ENCODE results near the gene SCN10A.

Gene SCN10A

GRCh38 chr3:38717355-38718240 is 98.4 kb downstream of the SCN10A start:
- DNase-seq: no peak

- DNase-seq: no peak
Observed at GRCh38 chr3:38713121-38713520, 102.9 kb downstream of the SCN10A start.

- DNase-seq: no peak
Observed at GRCh38 chr3:38711321-38711720, 104.7 kb downstream of the SCN10A start.

GRCh38 chr3:38707730-38708129 is 108.3 kb downstream of the SCN10A start:
- no peak for DNase-seq

- no peak for DNase-seq
Observed at GRCh38 chr3:38706961-38707360, 109.1 kb downstream of the SCN10A start.

- DNase-seq: no peak
Observed at GRCh38 chr3:38702231-38702630, 113.8 kb downstream of the SCN10A start.

- DNase-seq: no peak
Observed at GRCh38 chr3:38698760-38699159, 117.3 kb downstream of the SCN10A start.

GRCh38 chr3:38698061-38698460 is 118.0 kb downstream of the SCN10A start:
- DNase-seq: no peak

DNA sequence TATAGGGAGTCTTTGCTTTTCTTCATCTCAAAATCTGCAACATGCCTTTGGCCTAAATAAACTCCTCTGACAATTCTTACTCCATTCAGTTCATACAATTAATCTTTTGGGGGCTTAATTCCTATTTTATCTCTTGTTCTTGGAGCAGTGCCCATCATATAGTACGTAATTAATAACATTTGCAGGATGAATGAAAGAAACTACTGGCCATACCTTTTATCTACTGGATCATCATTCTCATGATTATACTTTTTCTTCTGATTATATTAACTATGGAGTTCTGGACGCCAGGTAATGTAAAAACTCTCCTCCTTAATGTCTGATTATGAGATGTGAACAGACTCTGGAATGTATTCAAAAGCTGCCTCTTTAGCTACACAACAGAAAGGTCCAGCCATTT is 120.0 kb downstream of the SCN10A start:
- DNase-seq: no peak

- no peak for DNase-seq
Observed at GRCh38 chr3:38690185-38690584, 125.8 kb downstream of the SCN10A start.

DNA sequence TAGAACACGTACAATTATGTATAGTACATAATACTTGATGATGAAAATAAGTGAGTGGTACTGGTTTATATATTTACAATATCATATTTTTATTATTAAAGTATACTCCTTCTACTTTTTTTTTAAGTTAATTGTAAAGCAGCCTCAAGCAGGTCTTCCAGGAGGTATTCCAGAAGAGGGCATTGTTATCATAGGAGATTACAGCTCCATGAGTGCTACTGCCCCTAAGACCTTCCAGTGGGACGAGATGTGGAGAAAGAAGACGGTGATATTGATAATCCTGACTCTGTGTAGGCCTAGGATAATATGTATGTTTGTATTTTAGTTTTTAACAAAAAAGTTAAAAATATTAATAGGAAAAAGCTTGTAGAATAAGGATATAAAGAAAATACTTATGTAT is 126.2 kb downstream of the SCN10A start:
- DNase-seq: no peak

GRCh38 chr3:38689346-38689745 is 126.7 kb downstream of the SCN10A start:
- DNase-seq: no peak

DNA sequence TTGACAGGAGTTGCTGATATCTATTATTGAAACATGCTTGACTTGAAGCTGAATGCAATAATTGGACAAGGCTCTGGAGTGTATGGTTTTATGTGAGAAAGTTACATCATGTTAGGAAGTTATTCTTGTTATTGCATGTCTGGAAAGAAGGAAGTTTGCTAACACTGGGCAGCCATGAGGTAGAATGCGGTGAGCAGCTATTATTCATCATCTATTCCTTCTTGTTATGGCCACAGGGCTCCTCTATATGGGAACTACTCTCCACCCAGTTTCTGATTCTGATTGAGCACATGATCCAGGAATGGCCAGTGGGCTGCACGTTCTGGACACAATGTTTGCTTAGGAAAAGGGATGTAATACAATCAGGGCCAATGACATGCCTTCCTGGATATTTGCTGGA is 128.7 kb downstream of the SCN10A start:
- no peak for DNase-seq

DNA sequence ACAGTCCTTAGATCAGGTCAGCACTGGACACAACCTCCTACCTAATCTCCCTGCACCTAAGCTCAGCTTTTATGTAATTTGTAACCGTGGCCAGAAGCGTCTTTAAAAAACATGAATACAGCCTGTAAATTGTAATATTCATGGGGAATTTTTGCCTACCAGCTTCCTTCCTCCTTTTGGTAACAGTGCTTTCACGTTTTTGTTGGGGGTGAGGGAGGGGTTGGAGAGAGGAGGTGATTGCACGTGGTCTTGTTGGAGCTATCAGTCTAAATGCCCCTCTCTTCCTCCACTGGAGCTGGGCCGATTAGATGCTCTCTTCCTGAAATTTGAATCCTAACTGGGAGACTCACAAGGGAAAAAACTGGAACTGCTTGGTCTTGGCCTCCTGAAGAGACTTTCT is 131.5 kb downstream of the SCN10A start:
- no peak for DNase-seq

GRCh38 chr3:38669668-38670067 is 146.3 kb downstream of the SCN10A start:
- no peak for DNase-seq

GRCh38 chr3:38662544-38662943 is 153.5 kb downstream of the SCN10A start:
- DNase-seq: no peak

- DNase-seq: no peak
Observed at GRCh38 chr3:38658841-38659240, 157.2 kb downstream of the SCN10A start.

GRCh38 chr3:38657369-38657768 is 158.6 kb downstream of the SCN10A start:
- no peak for DNase-seq

DNA sequence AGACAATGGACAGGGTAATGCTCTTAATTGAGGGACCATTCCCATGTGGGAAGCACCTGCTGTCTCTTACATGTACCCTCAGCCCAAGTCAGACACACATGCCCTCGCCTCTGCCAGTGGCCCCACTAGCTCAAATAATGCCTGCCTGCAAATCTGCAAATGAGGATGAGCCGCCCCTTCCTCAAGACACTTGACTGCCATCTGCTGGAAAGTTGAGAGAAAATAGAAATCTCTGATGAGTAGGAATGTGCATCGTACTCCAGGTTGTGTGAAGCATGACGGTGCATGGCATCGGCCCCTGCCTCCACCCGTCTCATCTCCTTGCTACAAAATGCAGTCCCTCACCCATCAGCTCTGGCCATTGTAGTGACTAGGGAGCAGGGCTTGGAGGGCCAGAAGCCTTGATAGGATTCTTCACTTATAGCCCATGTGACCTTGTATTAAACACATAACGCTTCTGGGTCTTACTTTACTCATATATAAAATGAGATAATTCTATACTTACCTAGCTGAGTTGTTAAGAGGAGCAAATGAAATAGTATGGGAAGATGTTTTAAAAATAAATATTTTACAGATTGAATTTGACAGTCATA is 160.2 kb downstream of the SCN10A start:
- no peak for DNase-seq

- no peak for DNase-seq
Observed at GRCh38 chr3:38653685-38654537, 162.1 kb downstream of the SCN10A start.

- DNase-seq: no peak
Observed at GRCh38 chr3:38652934-38653333, 163.1 kb downstream of the SCN10A start.

- DNase-seq: peak in 3 of 4 experiments; percentile 21 to 45 (median 24)
Observed at GRCh38 chr3:38651153-38651789, 164.7 kb downstream of the SCN10A start.
